ENCODE data around the gene WWTR1.

Gene WWTR1

DNA sequence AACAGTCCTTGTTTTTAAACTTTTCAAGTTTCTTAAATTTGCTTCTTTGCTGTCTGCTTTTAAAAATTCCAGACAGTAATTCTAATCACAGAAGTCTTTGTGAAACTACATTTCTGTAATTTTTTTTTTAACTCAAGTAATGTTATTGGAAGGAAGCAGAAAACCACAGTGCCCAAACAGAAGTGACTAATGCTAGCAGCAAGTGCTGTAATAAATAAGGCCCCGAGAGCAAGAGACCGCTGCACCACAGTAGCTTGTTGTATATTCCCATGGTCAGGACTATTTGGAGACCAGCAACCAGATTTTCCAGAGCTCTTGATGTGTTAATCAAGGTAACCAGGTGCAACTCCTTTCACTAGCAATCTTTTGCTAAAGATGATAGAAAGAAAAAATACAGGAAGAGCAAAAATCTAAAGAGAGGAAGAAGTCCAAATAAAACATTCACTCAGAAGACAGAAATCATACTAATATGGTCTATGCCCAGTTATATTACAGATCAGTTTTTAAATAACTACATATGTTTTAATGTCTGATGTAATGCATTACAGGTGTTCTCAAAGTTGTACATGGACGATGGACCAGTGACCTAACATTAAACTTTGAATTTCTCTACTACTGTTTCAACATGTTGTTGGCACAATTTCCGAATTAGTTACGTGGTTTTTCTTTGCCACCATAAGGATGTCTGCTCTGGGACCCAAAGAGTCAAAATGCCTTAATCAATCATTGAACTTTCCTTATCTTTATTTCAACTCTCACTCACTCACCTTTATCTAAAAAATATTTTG lies 36.4 kb downstream of the WWTR1 start:
- DNase-seq (ENCODE audit: low spot score), result no peak

GRCh38 chr3:149620291-149621020 lies 37.4 kb downstream of the WWTR1 start:
- no peak for DNase-seq (ENCODE audit: low spot score)

- DNase-seq (ENCODE audit: low spot score), result no peak
These were observed 38.7 kb downstream of the WWTR1 start for GRCh38 chr3:149619136-149619535.

DNA sequence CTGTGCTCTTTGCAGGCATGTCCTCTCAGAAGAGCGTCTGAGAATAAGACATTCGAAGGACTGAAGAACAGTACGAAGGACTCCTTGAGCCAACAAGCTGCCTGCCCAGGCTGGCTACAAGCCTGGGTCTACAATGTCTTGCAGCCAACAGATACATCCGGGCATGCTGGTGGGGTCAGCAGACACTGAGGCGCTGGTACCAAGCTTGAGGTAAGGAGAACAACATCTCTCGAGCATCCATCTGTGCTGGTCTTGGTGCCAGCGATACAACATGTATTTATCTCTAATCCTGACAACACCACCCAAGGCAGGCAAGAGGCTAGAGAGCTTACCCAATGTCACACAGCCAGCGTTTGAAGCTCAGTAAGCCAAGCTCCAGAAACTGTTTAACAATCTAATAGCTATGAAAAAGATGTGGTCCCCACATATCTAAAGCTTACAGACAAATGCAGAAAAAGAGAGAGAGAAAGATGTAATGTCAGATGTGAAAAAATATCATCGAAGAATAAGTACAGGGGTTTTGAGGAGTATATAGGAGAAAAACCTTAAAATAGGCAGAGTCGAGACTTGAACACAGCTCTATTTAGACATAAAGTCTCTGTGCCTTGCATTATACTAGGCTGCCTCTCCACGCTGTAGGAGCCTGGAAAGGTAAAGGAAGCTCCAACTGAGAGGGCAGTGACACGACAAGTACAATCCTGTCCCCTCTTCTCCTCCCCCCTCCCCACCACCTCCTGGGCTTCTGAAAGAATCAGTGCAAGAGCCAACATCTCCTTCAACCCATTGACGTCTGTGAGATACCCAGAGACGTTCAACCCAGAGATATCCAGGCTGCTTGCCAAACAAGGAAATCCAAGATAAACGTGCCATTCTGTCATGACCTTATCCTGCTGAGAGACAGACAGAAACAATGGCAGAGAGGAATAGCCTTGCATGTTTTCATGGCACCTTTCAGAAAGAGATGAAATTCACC lies 39.4 kb downstream of the WWTR1 start:
- DNase-seq (ENCODE audit: low spot score), result no peak

- DNase-seq (ENCODE audit: low spot score), result no peak
These were observed 42.0 kb downstream of the WWTR1 start for GRCh38 chr3:149615731-149616221.

DNA sequence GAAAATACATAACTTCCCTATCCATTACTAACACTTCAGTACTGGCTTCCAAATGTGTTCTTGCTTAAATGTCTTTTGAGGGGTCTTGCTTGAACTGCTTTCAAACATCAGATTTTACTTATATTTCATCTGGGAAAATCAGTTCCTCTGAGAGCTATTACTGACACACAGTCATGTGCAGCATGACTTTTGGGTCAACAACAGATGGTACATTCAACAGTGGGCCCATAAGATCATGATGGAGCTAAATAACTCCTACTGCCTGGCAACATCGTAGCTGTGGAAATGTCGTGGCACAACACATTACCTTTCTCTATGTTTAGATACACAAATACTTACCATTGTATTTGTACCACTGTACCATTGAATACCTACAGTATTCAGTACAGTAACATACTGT lies 43.8 kb downstream of the WWTR1 start:
- no peak for DNase-seq (ENCODE audit: low spot score)

DNA sequence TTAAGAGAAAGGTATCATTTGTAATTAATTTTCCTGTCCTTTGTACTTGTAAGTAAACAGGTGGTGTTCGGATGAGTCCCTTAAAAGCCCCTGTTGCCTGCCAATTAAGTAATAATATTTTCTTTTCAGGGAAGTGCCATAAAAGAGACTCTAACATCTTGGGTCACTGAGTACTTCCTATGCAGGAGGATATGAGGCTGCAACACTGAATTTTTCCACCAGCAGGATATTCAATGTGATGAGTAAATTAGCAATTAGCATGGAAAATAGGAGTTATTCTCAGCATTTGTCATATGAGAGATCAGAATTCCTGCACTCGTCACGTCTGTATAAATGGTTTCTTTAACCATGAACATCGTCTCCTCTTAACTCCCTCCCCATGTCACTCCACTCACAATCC lies 45.4 kb downstream of the WWTR1 start:
- DNase-seq (ENCODE audit: low spot score), result no peak

DNA sequence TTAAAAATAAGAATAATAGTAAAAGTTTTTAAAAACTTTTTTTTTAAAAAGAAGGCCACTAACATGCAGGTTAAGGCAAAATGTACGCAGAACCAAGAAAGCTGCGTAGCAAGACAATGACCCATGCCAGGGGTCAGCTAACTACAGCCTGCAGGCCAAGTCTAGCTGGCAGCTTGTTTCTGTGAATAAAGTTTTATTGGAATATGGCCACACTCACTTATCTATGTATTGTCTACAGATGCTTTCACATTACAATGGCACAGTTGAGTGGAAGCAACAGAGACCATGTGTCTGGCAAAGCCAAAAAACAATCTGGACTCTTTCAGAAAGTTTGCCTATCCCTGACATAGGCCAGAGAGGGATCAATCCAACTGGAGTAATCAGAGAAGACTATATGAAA lies 46.7 kb downstream of the WWTR1 start:
- no peak for DNase-seq (ENCODE audit: low spot score)

DNA sequence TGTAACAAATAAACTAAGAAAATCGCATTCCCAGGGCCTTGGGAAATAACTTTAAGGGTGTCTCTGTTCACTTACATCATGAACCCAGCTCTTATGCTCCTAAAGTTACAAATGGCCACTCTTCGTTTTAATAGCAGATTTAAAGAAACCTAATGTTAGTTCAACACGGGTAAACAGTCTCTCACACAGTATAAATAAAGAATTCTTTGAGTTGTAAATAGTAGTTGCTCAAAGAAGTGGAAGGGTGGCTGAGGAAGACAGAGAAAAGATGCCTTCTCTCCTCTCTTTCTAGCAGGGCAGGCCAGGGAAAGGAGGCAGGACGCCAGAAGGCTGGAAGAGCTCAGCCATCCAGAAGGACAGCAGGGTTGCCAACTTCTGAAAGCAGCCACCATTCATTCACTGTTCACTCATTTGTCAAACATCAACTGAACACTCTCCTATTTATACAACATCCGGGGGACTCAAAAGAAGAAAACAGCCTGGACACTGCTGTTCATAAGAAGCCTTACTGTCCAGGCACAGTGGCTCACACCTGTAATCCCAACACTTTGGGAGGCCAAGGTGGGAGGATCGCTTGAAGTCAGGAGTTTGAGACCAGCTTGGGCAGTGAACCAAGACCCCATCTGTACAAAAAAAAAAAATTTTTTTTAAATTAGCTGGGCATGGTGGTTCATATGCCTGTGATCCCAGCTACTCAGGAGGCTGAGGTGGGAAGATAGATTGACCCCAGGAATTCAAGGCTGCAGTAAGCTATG lies 47.3 kb downstream of the WWTR1 start:
- no peak for DNase-seq (ENCODE audit: low spot score)

DNA sequence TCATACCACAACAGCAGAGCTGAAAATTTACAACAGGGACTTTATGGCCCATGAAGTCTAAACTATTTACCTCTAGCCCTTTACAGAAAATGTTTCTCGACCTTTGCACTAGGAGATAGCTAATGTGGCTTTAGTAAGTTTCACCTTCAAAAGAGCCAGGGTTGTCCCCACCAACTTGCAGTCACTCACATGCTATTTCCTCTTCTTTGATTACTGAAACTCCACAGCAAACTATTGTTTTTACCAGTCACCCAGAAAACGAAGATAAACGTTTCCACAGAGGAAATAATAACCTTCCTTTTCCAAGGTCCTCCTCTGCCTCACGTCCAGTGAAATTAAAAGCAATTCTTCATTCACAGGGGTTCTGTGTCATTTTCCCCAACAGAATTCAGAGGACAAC lies 48.2 kb downstream of the WWTR1 start:
- DNase-seq (ENCODE audit: low spot score), result no peak

DNA sequence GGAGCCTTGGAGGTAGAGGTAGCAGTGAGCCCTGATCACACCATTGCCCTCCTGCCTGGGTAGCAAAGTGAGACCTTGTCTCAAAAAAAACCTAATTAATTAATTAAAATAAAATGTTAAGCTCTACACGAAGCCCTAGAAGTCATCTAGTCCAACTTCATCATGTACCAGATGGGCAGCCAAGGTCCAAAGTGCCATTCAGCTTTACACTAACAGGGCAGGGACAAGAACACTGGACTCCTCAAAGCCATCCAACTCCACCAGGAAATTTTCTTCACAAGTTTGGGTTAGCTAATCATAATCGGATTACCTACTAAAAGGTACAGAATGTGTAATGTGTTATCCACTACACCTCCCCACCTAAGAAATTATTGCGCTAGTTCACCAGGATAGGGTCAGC lies 48.8 kb downstream of the WWTR1 start:
- no peak for DNase-seq (ENCODE audit: low spot score)

- DNase-seq (ENCODE audit: low spot score), result no peak
These were observed 51.9 kb downstream of the WWTR1 start for GRCh38 chr3:149605902-149606301.

DNA sequence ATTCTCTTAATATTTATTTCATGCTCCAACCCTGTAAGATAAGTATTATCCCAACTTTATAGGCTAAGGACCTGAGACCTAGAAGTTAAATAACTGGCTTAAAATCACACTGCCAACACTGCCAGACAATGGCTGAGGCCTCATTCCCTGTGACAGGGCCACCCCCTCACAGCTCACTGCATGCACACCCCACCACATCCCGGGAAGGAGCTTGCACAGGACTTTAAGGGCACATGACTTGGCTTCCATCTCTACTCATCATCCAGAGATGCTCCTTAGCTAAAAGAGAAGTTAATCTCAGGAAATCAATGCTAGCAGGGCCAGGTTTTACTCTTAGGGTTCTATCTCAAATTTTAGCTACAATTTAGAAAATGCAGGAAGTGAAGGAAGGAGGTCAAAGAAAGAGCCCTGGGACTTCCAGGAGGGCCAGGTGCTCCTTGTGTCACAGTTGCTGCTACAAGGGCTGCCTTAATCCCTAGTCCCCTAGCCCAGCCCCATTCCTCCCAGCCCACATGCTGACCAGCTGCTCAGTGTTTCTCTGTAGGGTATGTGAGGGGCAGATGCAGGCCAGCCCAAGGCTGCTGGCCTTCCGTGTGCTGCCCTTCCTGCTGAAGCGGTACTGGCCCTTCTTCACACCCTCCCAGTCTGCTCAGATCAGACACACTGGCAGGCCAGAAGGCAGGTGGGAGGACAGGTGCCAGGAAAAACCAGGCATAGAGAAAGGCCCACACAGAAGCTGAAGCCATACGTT lies 53.5 kb downstream of the WWTR1 start:
- DNase-seq (ENCODE audit: low spot score), result no peak

DNA sequence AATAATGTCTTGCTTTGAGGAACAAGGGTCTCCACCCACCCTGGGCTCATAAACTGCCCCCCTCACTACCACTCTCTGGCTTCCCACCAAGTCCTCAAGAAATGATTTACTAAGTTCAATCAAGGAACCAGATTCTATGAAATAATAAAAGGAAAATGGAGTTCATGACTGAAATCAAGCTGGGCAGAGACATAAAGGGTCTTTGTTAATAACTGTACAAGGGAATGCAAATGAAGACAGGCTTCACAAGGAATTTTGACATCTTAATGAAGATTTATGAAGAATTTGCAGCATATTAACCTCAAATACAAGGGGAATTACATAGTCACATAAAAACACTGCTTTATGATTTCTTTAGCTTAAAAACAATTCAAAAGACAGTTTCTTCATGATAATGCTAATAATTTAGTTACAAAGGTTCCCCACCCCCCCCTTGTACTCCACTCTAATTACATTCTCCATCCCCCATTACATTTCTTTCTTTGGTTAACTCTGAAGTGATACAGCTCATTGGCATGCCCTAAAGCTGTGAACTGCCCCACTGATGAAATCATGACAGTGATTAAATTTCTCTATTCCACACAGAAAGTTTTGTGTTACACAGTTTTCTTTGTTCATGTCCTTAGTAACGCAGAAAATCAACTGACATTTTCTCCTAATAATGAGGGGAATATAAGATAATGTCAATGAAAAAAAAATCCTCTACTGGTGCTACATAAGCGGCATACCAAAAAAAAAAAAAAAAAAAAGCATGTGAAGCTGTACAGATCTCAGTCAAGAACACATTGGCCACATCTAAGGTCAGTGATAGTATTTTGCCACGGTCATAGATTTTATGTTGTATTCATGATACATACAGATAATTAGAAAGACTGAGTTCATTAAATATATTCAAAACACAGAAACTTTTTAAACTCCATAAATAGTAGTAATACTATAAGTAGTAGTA lies 54.4 kb downstream of the WWTR1 start:
- DNase-seq (ENCODE audit: low spot score), result no peak

DNA sequence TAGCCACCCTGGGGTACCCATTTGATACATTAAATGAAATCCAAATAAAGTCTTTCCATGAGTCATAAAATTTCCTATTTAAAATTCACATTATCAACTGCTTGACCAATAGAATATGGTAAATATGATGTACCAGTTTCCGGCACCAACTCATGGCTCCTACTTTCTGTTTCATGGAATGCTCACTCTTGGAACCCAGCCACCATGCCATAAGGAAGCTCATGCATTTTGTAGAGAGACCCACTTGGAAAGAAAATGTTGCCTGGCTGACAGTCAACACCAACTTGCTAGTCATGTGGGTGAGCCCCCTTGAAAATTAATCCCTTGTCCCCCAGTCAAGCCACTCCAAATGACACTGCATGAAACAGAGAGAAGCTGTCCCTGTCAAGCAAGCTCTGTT lies 57.2 kb downstream of the WWTR1 start:
- no peak for DNase-seq (ENCODE audit: low spot score)

DNA sequence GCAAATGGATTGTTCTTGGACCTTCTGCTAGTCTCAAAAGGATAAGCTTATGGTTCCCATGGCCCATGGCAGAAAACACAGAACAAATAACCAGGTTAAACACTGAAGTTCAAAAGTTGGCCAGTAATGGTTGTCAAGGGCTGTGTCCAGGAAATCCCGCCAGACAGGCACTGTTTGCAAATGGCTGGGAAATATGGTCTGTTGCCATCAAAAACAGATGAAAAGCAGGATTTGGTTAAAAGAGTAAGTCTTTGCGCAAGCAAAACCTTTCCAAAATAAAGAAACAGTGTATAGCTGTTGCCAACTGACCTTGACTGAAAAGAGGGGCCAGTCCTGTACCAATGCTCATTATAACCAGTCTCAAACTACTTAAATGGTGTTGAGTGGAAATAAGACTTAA lies 58.6 kb downstream of the WWTR1 start:
- no peak for DNase-seq (ENCODE audit: low spot score)

DNA sequence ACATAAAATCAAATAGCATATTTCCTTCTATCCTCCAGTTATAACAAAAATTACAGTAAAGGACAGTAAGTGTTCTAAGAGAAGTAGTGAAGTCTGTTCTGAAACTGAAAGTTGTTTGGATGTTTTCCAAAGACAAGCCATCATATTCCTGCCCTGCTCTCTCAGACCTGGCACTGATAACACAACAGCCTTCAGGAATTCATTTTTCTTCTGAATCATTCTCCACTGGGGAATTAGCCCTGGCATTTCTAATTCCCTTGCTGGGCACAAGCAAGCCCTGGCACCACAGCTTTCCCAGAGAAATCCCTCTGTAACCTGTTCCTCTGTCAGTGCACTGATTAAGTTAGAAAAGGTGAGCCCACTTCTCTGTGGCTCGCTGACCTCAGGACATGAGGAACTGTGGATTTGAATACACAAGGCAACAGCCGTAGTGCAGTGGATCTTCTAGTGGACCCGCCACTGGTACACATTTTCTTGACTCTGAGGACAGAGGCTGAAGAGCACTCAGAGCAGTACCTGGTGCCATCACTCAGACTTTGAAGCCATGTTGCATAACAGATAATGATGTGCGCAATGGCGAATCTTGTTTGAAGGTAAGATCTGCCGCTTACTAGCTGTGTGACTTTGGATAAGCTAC lies 61.6 kb downstream of the WWTR1 start:
- no peak for DNase-seq (ENCODE audit: low spot score)

- no peak for DNase-seq (ENCODE audit: low spot score)
These were observed 64.2 kb downstream of the WWTR1 start for GRCh38 chr3:149593418-149594160.

Measured in hematopoietic multipotent progenitor cell treated with erythropoietin and hydrocortisone succinate and interleukin-3 and kit ligand, for 17 days (in vitro differentiated cells).